ENCODE data around the gene ALLC. TPM values are rescaled to one million over a fixed set of nuclear protein-coding genes. Genes with fewer than 3 reads are reported as not detected.

ALLC gene
- total RNA-seq, 1 experiment from 2014 or later = not detected

- TF ChIP-seq CTCF (IDR thresholded peaks at IDR 0.05; ENCODE audit: unreplicated experiment) = no peak
- intact Hi-C loops (cut with micrococcal nuclease) = no loop called here
- CTCF ChIA-PET = interaction anchor here (2.1 kb wide), 1 partner anchor 11 kb away, joined by 10 read pairs; no protein-coding TSS in a partner anchor
- peaks cover 22% of the 10 kb centered on the region for H3K27me3 Mint-ChIP-seq (ENCODE audit: insufficient read depth, unreplicated experiment)
- peaks cover 5% of the 10 kb centered on the region for H3K4me1 Mint-ChIP-seq (ENCODE audit: insufficient read depth, unreplicated experiment)
- no peaks in the 10 kb centered on the region for H3K9me3 Mint-ChIP-seq (ENCODE audit: unreplicated experiment)
- no peak within 1 kb of the TSS for H3K4me3 Mint-ChIP-seq (ENCODE audit: unreplicated experiment)
- no peak within 1 kb of the TSS for H3K27ac Mint-ChIP-seq (ENCODE audit: low read depth, unreplicated experiment)
- POLR2A ChIA-PET = no interaction called here
- BruUV-seq (replicated peaks) = no TSS peak
- H3K36me3 Mint-ChIP-seq (ENCODE audit: insufficient read depth, unreplicated experiment) = peaks cover 9% of the 10 kb centered on the region
- DNase-seq (ENCODE audit: unreplicated experiment) = no peak
Observed at GRCh38 chr2:3703236-3703756, 45.3 kb downstream of the ALLC start, which contains the start of gene DCDC2C. DCDC2C (plus strand) TSS chr2:3703575; CDS start chr2:3703752, 177 bp downstream.

- TF ChIP-seq CTCF (IDR thresholded peaks at IDR 0.05; ENCODE audit: unreplicated experiment) = no peak
- no peak overlapping the region for H3K27ac Mint-ChIP-seq (ENCODE audit: low read depth, unreplicated experiment)
- H3K4me3 Mint-ChIP-seq (ENCODE audit: unreplicated experiment) = no peak overlapping the region
- H3K36me3 Mint-ChIP-seq (ENCODE audit: insufficient read depth, unreplicated experiment) = peaks cover 9% of the 10 kb centered on the region
- ChIA-PET CTCF (interaction anchor here (0.5 to 1.1 kb wide), 2 partner anchors 7 to 123 kb away, joined by 3 read pairs; no protein-coding TSS in a partner anchor), POLR2A (no interaction called here)
- peaks cover 22% of the 10 kb centered on the region for H3K27me3 Mint-ChIP-seq (ENCODE audit: insufficient read depth, unreplicated experiment)
- no TSS peak for BruUV-seq (replicated peaks)
- H3K4me1 Mint-ChIP-seq (ENCODE audit: insufficient read depth, unreplicated experiment) = peaks cover 5% of the 10 kb centered on the region
- no peaks in the 10 kb centered on the region for H3K9me3 Mint-ChIP-seq (ENCODE audit: unreplicated experiment)
- intact Hi-C loops (cut with micrococcal nuclease) = no loop called here
- no peak for DNase-seq (ENCODE audit: unreplicated experiment)
Observed at GRCh38 chr2:3703757-3704355, 45.9 kb downstream of the ALLC start.

- CTCF ChIA-PET = interaction anchor here (0.5 to 3.2 kb wide), 3 partner anchors 8 to 122 kb away, joined by 3 to 10 read pairs (median 3); no protein-coding TSS in a partner anchor
- Mint-ChIP-seq H3K4me3 (ENCODE audit: unreplicated experiment) (no peak overlapping the region), H3K27ac (ENCODE audit: low read depth, unreplicated experiment) (no peak overlapping the region), H3K4me1 (ENCODE audit: insufficient read depth, unreplicated experiment) (peaks cover 5% of the 10 kb centered on the region), H3K27me3 (ENCODE audit: insufficient read depth, unreplicated experiment) (peaks cover 22% of the 10 kb centered on the region), H3K9me3 (ENCODE audit: unreplicated experiment) (no peaks in the 10 kb centered on the region), H3K36me3 (ENCODE audit: insufficient read depth, unreplicated experiment) (peaks cover 9% of the 10 kb centered on the region)
- intact Hi-C loops (cut with micrococcal nuclease) = no loop called here
- TF ChIP-seq CTCF (IDR thresholded peaks at IDR 0.05; ENCODE audit: unreplicated experiment) = no peak
- POLR2A ChIA-PET = no interaction called here
- DNase-seq (ENCODE audit: unreplicated experiment) = no peak
- no TSS peak for BruUV-seq (replicated peaks)
Observed at GRCh38 chr2:3704692-3705091, 46.7 kb downstream of the ALLC start.

- intact Hi-C loops (cut with micrococcal nuclease) = no loop called here
- H3K27me3 Mint-ChIP-seq (ENCODE audit: insufficient read depth, unreplicated experiment) = peaks cover 18% of the 10 kb centered on the region
- peaks cover 5% of the 10 kb centered on the region for H3K4me1 Mint-ChIP-seq (ENCODE audit: insufficient read depth, unreplicated experiment)
- peaks cover 9% of the 10 kb centered on the region for H3K36me3 Mint-ChIP-seq (ENCODE audit: insufficient read depth, unreplicated experiment)
- BruUV-seq (replicated peaks) = no TSS peak
- TF ChIP-seq CTCF (IDR thresholded peaks at IDR 0.05; ENCODE audit: unreplicated experiment) = no peak
- CTCF ChIA-PET = interaction anchor here (1.3 to 3.2 kb wide), 3 partner anchors 11 to 23 kb away, joined by 3 to 10 read pairs (median 6); no protein-coding TSS in a partner anchor
- no peaks in the 10 kb centered on the region for H3K9me3 Mint-ChIP-seq (ENCODE audit: unreplicated experiment)
- DNase-seq (ENCODE audit: unreplicated experiment) = no peak
- POLR2A ChIA-PET = no interaction called here
- H3K27ac Mint-ChIP-seq (ENCODE audit: low read depth, unreplicated experiment) = no peak overlapping the region
- H3K4me3 Mint-ChIP-seq (ENCODE audit: unreplicated experiment) = no peak overlapping the region
Observed at GRCh38 chr2:3705782-3706181, 47.8 kb downstream of the ALLC start.

Data from MCF 10A (cell line).